ENCODE data around the gene COL8A1. TPM values are rescaled to one million over a fixed set of nuclear protein-coding genes. Genes with fewer than 3 reads are reported as not detected.

The COL8A1 gene
- total and polyA plus RNA-seq, 10 of the 15 experiments (the other 5 are each of a cell fraction or from before 2014, with no cell fraction given): 0.04 to 0.73 (median 0.10) TPM; not detected in 5

- H3K4me2 ChIP-seq (ENCODE audit: control insufficient read depth, insufficient read depth): no peak overlapping the region
- peaks cover 4 to 6% of the 10 kb centered on the region in 2 experiments; a peak in 3 of 4 replicates for H3K27me3 ChIP-seq (replicated peaks in 1 of 2; ENCODE audit: control insufficient read depth in 2 of 2, insufficient read depth in 2 of 2, low read length in 1 of 2)
- H3K79me2 ChIP-seq (ENCODE audit: control insufficient read depth, insufficient read depth, low read length): no peaks in the 10 kb centered on the region
- RAD21 ChIA-PET (ENCODE audit: unreplicated experiment): no interaction called here
- DNase-seq (ENCODE audit: low read depth, low spot score): no peak
- in situ Hi-C loops (cut with MboI) (no loop called here), intact Hi-C loops (cut with micrococcal nuclease; ENCODE audit: unreplicated experiment) (no loop called here)
- H3K9me3 ChIP-seq (replicated peaks; ENCODE audit: control insufficient read depth, insufficient read depth, low read length): no peaks in the 10 kb centered on the region
- no peak overlapping the region for H3K9ac ChIP-seq (ENCODE audit: control insufficient read depth, insufficient read depth, low read length)
- no peak for TF ChIP-seq HCFC1 (IDR thresholded peaks at IDR 0.05; ENCODE audit: low read length)
- no peak for TF ChIP-seq NR2F1 (conservative IDR thresholded peaks at IDR 0.05)
- TF ChIP-seq MYC (IDR thresholded peaks at IDR 0.05; ENCODE audit: insufficient read depth, insufficient read length, insufficient replicate concordance, low read length, severe bottlenecking): no peak
- no peak for TF ChIP-seq RFX5 (IDR thresholded peaks at IDR 0.05; ENCODE audit: low read depth, low read length)
- TF ChIP-seq HSF1 (IDR thresholded peaks at IDR 0.05; ENCODE audit: low read depth, low read length): no peak
- TF ChIP-seq SIX5 (IDR thresholded peaks at IDR 0.05; ENCODE audit: low read depth, low read length, severe bottlenecking): no peak
- no peak for TF ChIP-seq WRNIP1 (IDR thresholded peaks at IDR 0.05; ENCODE audit: borderline replicate concordance, low read depth, low read length)
- TF ChIP-seq SMC3 (IDR thresholded peaks at IDR 0.05; ENCODE audit: borderline replicate concordance, low read length): no peak
- no peak for FAIRE-seq
- ATAC-seq: no peak; the same call in 1 of the 3 replicates
- POLR2A ChIA-PET: no interaction called here
- SMC1A ChIA-PET (ENCODE audit: uncharacterized antibody, unreplicated experiment): no interaction called here
- no peak overlapping the region for H3K27ac ChIP-seq (ENCODE audit: control insufficient read depth, insufficient read depth)
- CTCF ChIA-PET: interaction anchor here (0.7 to 3.4 kb wide), 4 partner anchors 10 to 135 kb away, joined by 3 to 12 read pairs (median 3); no protein-coding TSS in a partner anchor
- H3K4me3 ChIP-seq: no peak overlapping the region
- no peak overlapping the region for H2AFZ ChIP-seq (ENCODE audit: control insufficient read depth, low read depth, low read length)
- no peaks in the 10 kb centered on the region for H3K36me3 ChIP-seq (ENCODE audit: control insufficient read depth in 2 of 2, insufficient read depth in 2 of 2, low read length in 1 of 2)
- no TSS peak for BruUV-seq (replicated peaks)
- H4K20me1 ChIP-seq (ENCODE audit: control insufficient read depth, insufficient read depth): no peaks in the 10 kb centered on the region
- H3K4me1 ChIP-seq (ENCODE audit: control insufficient read depth, insufficient read depth, low read length): no peaks in the 10 kb centered on the region
- WGBS (ENCODE audit: insufficient coverage, insufficient replicate concordance, low lambda C conversion rate, missing lambda C conversion rate): 37% methylated on average over 7 of the region's 7 CpGs
These were observed 4.4 kb upstream of the COL8A1 start for GRCh38 chr3:99633887-99634558.

Data from GM12878 (cell line).